ENCODE results near the gene CHRNA3.
"Not testable (repeated sequence)": the region's sequence is repeated elsewhere in the genome, so short reads cannot be mapped to it uniquely, and the experiment has no call there.

Gene CHRNA3

GRCh38 chr15:78617516-78617915, 3.3 kb downstream of the CHRNA3 start:
- no peak for DNase-seq (ENCODE audit: low read depth)

- no peak for DNase-seq (ENCODE audit: low read depth)
Measured at GRCh38 chr15:78617076-78617475, 3.7 kb downstream of the CHRNA3 start.

- no peak for DNase-seq (ENCODE audit: low read depth)
Measured at GRCh38 chr15:78616506-78616905, 4.3 kb downstream of the CHRNA3 start.

DNA sequence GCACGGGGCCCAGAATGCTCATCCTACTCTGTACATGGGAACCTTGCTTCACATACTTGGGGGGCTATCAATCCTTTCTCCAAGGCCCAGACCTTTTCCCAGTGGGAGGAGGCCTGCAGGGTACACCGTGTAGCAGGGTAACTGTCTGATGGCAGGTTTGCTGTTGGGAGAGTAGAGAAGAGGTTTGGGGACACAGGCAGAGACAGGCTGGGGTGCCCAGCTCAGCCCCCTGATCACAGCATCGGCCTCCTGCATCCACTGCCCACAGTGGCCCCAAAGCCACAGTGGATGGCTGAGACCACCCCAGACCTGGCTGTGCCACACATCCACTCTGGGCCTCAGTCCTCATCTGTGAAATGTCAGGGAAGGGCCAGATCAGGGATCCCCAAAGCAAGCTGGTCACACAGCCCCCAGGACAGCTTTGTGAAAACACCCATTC, 5.6 kb downstream of the CHRNA3 start:
- DNase-seq (ENCODE audit: low read depth) = no peak

- DNase-seq (ENCODE audit: low read depth) = no peak
Measured at GRCh38 chr15:78614021-78614420, 6.8 kb downstream of the CHRNA3 start.

DNA sequence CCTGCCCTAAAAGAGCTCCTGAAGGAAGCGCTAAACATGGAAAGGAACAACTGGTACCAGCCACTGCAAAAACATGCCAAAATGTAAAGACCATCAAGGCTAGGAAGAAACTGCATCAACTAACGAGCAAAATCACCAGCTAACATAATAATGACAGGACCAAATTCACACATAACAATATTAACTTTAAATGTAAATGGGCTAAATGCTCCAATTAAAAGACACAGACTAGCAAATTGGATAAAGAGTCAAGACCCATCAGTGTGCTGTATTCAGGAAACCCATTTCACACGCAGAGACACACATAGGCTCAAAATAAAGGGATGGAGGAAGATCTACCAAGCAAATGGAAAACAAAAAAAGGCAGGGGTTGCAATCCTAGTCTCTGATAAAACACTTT, 11.2 kb downstream of the CHRNA3 start:
- DNase-seq (ENCODE audit: low read depth) = not testable (repeated sequence)

GRCh38 chr15:78605680-78606079, 15.1 kb downstream of the CHRNA3 start:
- DNase-seq (ENCODE audit: low read depth) = no peak

DNA sequence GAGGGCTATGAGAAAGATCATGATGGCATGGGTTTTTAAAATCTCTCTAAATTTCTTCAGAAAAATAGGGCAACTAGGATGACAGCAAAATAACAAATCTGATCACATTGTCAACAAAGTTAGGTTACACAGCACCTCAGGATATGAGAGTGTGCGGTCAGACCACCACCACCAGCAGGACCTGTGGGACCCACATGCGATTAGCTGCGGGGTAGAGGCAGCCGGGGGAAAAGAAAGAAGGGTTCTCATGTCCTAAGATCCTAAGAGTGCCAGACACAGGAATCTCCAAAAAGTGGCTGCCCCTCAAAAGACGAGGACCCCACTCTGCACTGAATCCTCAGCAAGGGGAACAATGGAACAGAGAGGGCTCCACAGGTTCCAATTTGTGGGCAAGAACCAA, 15.6 kb downstream of the CHRNA3 start:
- DNase-seq (ENCODE audit: low read depth) = no peak

GRCh38 chr15:78604420-78604819, 16.4 kb downstream of the CHRNA3 start:
- no peak for DNase-seq (ENCODE audit: low read depth)

DNA sequence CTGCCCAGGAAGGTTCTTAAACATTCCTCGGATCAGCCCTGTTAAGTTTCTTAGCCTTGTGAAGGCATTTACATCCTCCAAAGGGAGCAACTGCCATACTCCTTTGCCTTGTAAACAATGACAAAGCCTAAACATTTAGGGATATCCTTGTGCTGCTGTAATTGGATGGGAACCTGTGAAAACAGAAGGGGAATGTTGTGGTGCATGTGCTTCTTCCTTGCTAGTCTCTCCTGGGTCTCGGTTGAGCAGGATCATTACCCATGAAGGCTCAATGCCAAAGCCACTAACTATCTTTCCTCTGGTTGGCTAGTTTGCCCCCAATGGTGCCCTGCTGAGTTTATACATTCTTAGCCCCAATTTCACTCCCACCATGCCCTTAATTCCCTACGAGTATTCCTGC, 17.3 kb downstream of the CHRNA3 start:
- DNase-seq (ENCODE audit: low read depth) = no peak

GRCh38 chr15:78599189-78599588, 21.6 kb downstream of the CHRNA3 start:
- DNase-seq (ENCODE audit: low read depth) = no peak

DNA sequence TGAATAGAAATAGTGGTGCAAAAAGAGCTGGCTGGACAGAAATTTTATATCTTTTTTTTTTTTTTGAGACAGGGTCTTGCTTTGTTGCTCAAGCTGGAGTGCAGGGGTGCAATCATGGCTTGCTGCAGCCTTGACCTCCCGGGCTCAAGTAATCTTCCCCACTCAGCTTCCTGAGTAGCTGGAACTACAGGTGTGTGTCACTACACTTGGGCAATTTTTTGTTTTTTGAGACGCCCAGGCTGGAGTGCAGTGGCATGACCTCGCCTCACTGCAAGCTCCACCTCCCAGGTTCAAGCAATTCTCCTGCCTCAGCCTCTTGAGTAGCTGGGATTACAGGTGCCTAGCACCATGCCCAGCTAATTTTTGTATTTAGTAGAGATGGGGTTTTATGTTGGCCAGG, 22.4 kb downstream of the CHRNA3 start:
- no peak for DNase-seq (ENCODE audit: low read depth)

GRCh38 chr15:78597583-78597982, 23.2 kb downstream of the CHRNA3 start:
- no peak for DNase-seq (ENCODE audit: low read depth)

DNA sequence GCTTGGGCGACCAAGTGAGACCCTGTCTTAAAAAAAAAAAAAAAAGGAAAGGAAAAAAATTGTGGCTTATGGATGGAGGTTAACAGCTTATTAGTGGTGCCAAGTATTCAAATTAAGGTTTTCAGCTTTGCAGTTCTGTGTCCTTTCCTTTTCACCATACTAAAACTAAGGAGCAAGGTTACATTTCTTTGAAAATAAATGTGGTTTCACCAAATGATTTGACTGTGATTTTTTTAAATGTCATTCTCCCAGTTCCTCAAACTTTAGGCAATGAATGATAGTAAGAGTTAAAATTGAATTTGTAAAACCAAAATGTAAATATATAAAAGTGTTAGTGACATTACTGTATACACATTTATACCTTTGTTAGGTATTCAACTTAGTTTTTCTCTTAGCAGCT, 45.9 kb downstream of the CHRNA3 start:
- DNase-seq (ENCODE audit: low read depth) = no peak

GRCh38 chr15:78573416-78573815, 47.4 kb downstream of the CHRNA3 start:
- DNase-seq (ENCODE audit: low read depth) = no peak

DNA sequence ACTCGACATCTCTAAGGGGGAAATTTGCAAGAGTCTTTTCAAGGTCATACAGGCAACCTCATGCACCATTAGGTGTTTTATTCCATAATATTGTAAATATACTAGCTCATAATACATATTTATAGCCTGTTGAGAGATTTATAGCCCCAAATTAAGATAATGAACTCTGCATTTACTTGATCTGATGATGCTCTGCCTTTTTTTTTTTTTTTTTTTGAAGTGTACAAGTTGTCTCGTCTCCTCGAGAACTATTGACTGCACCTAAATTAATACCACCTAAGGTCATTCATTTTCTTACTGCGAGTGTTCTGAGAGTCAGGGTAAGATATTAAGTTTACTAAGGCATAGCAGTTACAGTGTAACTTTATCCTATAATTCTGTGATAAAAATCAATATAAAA, 49.4 kb downstream of the CHRNA3 start:
- no peak for DNase-seq (ENCODE audit: low read depth)

DNA sequence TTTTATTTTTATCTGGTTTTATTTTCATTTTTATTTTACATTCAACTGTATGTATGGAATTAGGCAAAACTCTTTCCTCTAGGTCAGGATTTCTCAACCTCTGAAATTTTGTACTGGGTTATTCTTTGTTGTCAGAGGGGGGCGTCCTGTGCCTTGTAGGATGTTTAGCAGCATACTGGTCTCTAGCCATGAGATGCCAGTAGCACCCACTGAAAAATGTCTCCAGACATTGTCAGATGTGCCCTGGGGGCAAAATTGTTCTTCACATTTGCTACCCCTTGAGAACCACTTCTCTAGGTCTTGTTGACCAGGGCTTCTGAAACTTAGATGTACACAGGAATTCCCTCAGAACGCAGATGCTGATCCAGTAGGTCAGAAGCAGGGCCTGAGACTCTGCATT, 50.1 kb downstream of the CHRNA3 start:
- no peak for DNase-seq (ENCODE audit: low read depth)

GRCh38 chr15:78567531-78567930, 53.3 kb downstream of the CHRNA3 start:
- no peak for DNase-seq (ENCODE audit: low read depth)

DNA sequence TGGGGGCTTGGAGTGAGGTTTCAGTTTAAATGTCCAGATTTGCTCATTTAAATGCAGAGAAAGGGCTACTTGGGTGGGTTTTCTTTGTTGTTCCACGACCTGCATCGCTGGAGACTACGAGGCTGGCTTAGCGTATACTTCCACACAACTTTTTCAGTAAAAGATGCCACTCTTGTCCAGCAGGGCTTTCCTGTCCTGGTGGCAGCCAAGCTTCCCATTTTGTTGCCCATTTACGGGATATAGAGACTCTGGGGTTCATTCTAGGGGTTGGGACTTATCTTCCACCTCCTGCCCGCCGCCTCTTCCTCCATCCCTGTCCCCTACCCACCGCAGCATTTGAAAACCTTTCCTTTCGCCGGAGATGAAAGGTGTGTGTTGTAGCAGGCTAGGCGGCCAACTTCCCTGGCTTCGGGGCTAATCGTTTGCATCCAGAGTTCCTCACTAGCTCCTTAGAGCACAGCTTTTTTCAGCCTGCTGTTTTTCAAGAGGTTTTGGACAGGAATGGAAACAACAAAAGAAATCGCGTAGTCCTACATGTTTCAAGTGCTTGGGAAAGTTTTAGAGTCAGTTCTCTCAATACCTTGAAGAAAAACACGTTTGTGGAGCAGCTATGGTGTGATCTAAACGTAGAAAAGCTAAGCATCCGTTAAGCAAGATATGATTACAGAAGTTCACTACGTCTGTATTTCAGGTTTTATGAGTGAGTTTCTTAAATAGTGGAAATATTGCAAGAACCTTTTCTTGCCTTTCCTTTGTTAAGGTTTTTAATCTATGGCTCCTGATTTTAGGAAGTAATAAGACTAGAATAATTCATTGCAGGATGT, 54.6 kb downstream of the CHRNA3 start:
- DNase-seq (ENCODE audit: low read depth) = no peak

DNA sequence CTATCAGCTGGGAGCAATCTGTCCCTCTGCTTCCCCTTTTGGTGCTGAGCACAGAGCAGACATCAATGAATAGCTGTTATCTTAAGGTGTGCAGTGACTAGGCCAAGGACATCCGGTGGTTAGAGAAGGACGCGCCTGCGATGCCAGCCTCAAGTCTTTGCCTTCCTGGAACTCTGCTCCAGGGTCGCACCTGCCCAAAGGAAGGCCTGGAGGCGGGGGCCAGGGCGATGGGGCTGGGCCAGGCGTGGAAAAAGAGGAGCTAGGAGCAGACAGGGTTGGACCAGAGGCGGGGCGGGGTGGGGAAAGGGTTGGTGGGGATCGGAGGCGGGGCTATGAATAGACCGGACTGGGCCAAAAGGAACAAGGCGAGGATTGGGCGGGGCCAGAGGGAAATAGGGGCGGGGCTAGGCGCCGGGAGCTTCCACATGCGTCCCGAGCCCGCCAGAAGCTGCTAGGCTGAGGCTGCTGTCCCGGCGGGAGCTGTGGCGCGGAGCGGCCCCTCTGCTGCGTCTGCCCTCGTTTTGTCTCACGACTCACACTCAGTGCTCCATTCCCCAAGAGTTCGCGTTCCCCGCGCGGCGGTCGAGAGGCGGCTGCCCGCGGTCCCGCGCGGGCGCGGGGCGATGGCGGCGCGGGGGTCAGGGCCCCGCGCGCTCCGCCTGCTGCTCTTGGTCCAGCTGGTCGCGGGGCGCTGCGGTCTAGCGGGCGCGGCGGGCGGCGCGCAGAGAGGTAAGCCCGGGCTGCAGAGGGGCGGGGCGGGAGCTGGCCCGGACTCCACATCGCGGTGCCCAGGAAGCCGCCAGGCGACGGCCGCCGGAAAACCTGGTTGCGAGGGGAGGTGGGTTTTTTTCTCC, 55.5 kb downstream of the CHRNA3 start, which contains the start of gene CHRNA5:
Gene CHRNA5 (plus strand): TSS at position 424 of the 854 bp plus-strand sequence. CDS start 200 bp downstream, at position 624.
- DNase-seq (ENCODE audit: low read depth) = peak; percentile 35

DNA sequence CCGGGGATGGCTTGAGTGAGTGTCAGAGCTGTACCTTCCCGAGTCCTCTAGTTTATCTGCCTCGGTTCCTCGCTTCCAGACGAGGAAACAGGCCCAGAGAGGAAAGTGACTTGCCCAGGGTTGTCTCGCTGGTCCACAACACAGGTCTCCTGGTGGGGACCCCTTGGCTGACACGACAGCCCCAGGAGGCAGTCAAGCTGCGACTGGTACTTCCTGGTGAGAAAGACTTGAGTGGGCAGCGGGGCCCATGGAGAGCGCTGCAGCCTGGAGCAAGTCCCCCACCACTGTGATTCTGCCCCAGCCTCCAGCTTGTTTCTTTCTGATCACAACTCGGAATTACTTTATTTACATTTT, 56.1 kb downstream of the CHRNA3 start:
- DNase-seq (ENCODE audit: low read depth) = no peak

DNA sequence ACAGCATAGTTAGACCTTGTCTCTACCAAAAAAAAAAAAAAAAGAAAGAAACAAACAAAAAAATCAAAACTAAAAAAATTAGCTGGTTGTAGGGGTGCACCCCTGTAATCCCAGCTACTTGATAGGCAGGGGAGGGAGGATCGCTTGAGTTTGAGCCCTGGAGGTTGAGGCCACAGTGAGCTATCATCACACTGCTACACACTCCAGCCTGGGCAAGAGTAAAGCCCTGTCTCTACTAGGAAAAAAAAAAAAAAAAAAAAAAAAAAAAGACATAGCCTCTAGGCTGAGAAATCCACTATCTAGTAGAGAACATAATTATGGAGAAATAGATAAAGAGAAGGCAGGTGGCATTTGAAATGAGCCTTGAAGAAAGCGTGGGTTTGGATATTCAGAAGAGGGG, 57.7 kb downstream of the CHRNA3 start:
- DNase-seq (ENCODE audit: low read depth) = no peak

DNA sequence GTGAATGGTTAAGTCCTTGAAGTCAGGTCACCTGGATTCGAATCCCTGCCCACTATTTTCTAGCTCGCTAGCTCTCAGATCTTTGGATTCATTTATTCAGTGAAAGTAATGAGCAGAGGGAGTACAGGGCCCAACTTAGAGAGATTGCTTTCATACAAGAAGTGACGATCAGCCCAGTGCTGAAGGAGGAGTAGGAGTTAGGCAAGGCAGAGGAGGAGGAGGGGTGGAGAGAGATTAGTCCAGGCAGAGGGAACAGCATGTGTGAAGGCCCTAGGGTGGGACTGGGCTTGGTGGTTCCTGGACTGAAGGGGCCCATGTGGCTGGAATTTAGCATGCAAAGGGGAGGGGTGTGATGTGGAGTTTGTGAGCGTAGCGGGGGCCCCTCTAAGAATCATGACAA, 59.3 kb downstream of the CHRNA3 start:
- DNase-seq (ENCODE audit: low read depth) = no peak

All from non-pigmented ciliary epithelial cell (primary cell).